H9 (cell line): Measurements from ENCODE around the gene RNF17. TPM values are rescaled to one million over a fixed set of nuclear protein-coding genes. Genes with fewer than 3 reads are reported as not detected.
"Not testable (repeated sequence)": the region's sequence is repeated elsewhere in the genome, so short reads cannot be mapped to it uniquely, and the experiment has no call there.

ENCODE experiments used
- DNase-seq: peaks from one replicate; pipeline ENCODE4 v3.0.0-alpha.2; 2017
- H2AFZ ChIP-seq: one replicate; pipeline ENCODE4 v1.6.1; 2013; ENCODE audit warnings: mild to moderate bottlenecking, low read length, control low read depth, moderate library complexity
- H2AK5ac ChIP-seq: 2 replicates; pipeline ENCODE4 v1.6.1; 2013; ENCODE audit warnings: low read length, control low read depth, mixed read lengths; ENCODE audit not compliant: insufficient read length
- H2BK120ac ChIP-seq: one replicate; pipeline ENCODE4 v1.6.1; 2013; ENCODE audit warnings: low read depth, mild to moderate bottlenecking, low read length, control low read depth, inconsistent platforms; ENCODE audit not compliant: poor library complexity, severe bottlenecking
- H2BK12ac ChIP-seq: 2 replicates; pipeline ENCODE4 v1.6.1; 2013; ENCODE audit warnings: low read length, control low read depth, mixed read lengths, low read depth; ENCODE audit not compliant: insufficient read length
- H2BK15ac ChIP-seq: 2 replicates; pipeline ENCODE4 v1.6.1; 2013; ENCODE audit warnings: low read depth, low read length, control low read depth
- H2BK20ac ChIP-seq: one replicate; pipeline ENCODE4 v1.6.1; 2013; ENCODE audit warnings: low read depth, mild to moderate bottlenecking, low read length, control low read depth, inconsistent platforms; ENCODE audit not compliant: poor library complexity, severe bottlenecking
- H2BK5ac ChIP-seq: 2 replicates; pipeline ENCODE4 v1.6.1; 2013; ENCODE audit warnings: low read length, control low read depth, mixed read lengths; ENCODE audit not compliant: insufficient read length
- H3K14ac ChIP-seq: 2 replicates; pipeline ENCODE4 v1.6.1; 2013; ENCODE audit warnings: low read length, control low read depth; ENCODE audit not compliant: insufficient read depth
- H3K18ac ChIP-seq: 2 replicates; pipeline ENCODE4 v1.6.1; 2013; ENCODE audit warnings: low read depth, mild to moderate bottlenecking, mixed read lengths, low read length, control low read depth; ENCODE audit not compliant: insufficient read length
- H3K23ac ChIP-seq: 2 replicates; pipeline ENCODE4 v1.6.1; 2013; ENCODE audit warnings: low read length, control low read depth, mixed read lengths, low read depth; ENCODE audit not compliant: insufficient read length
- H3K23me2 ChIP-seq: 2 replicates; pipeline ENCODE4 v1.6.1; 2013; ENCODE audit warnings: low read depth, mild to moderate bottlenecking, mixed read lengths, low read length, control low read depth; ENCODE audit not compliant: insufficient read length, poor library complexity, severe bottlenecking
- H3K27ac ChIP-seq: 2 replicates; pipeline ENCODE4 v1.5.1; 2013; ENCODE audit warnings: low read length, control low read depth, mixed read lengths, low read depth; ENCODE audit not compliant: insufficient read length
- H3K27me3 ChIP-seq: 2 replicates; pipeline ENCODE4 v1.6.1; 2013; ENCODE audit warnings: low read length, control low read depth, inconsistent platforms; ENCODE audit not compliant: insufficient read depth
- H3K4ac ChIP-seq: 2 replicates; pipeline ENCODE4 v1.6.1; 2013; ENCODE audit warnings: low read depth, mild to moderate bottlenecking, control low read depth, inconsistent platforms, low read length, moderate library complexity
- H3K4me1 ChIP-seq: 2 replicates; pipeline ENCODE4 v1.6.1; 2013; ENCODE audit warnings: low read length, control low read depth, inconsistent platforms; ENCODE audit not compliant: insufficient read depth
- H3K4me2 ChIP-seq: 2 replicates; pipeline ENCODE4 v1.6.1; 2013; ENCODE audit warnings: low read length, control low read depth, mixed read lengths; ENCODE audit not compliant: insufficient read length, insufficient read depth
- H3K56ac ChIP-seq: 2 replicates; pipeline ENCODE4 v1.6.1; 2013; ENCODE audit warnings: low read depth, mild to moderate bottlenecking, mixed read lengths, low read length, control low read depth; ENCODE audit not compliant: insufficient read length
- H3K79me1 ChIP-seq: 2 replicates; pipeline ENCODE4 v1.6.1; 2013; ENCODE audit warnings: low read depth, mild to moderate bottlenecking, moderate library complexity, low read length, control low read depth, inconsistent platforms; ENCODE audit not compliant: insufficient read depth, poor library complexity, severe bottlenecking
- H3K79me2 ChIP-seq: 2 replicates; pipeline ENCODE4 v1.6.1; 2013; ENCODE audit warnings: low read length, control low read depth, inconsistent platforms; ENCODE audit not compliant: insufficient read depth
- H3K9ac ChIP-seq: 2 replicates; pipeline ENCODE4 v1.6.1; 2013; ENCODE audit warnings: low read length, control low read depth, mixed read lengths; ENCODE audit not compliant: insufficient read length; ENCODE audit errors: extremely low read depth
- H3K9me3 ChIP-seq: one replicate; pipeline ENCODE4 v1.6.1; 2013; ENCODE audit warnings: low read depth, low read length, inconsistent platforms; ENCODE audit not compliant: control insufficient read depth
- H3T11ph ChIP-seq: one replicate; pipeline ENCODE4 v1.6.1; 2013; ENCODE audit warnings: mild to moderate bottlenecking, low read length, control low read depth, inconsistent platforms
- H4K20me1 ChIP-seq: one replicate; pipeline ENCODE4 v1.6.1; 2013; ENCODE audit not compliant: control insufficient read depth, insufficient read length, insufficient read depth
- H4K5ac ChIP-seq: 2 replicates; pipeline ENCODE4 v1.6.1; 2013; ENCODE audit warnings: low read depth, mild to moderate bottlenecking, mixed read lengths, low read length, control low read depth; ENCODE audit not compliant: insufficient read length
- H4K8ac ChIP-seq: replicated peaks from 2 replicates; pipeline ENCODE4 v1.6.1; 2013; ENCODE audit warnings: low read length, control low read depth, mixed read lengths, low read depth; ENCODE audit not compliant: insufficient read length
- H4K91ac ChIP-seq: 2 replicates; pipeline ENCODE4 v1.6.1; 2013; ENCODE audit warnings: low read depth, mild to moderate bottlenecking, moderate library complexity, mixed read lengths, low read length, control low read depth; ENCODE audit not compliant: insufficient read length
- H3K27ac Mint-ChIP-seq, 3 experiments: 2 replicates in 2 of 3; 3 replicates in 1 of 3; pipeline ENCODE4 v1.8.0; 2020 to 2021; ENCODE audit warnings: mixed read lengths in 3 of 3, mild to moderate bottlenecking in 1 of 3, moderate library complexity in 1 of 3
- H3K27me3 Mint-ChIP-seq: 2 replicates; pipeline ENCODE4 v1.8.0; 2021; ENCODE audit warnings: low read depth, mild to moderate bottlenecking, moderate library complexity, mixed read lengths
- H3K36me3 Mint-ChIP-seq, 3 experiments: 2 replicates in 2 of 3; 3 replicates in 1 of 3; pipeline ENCODE4 v1.8.0; 2020 to 2021; ENCODE audit warnings: low read depth in 3 of 3, mixed read lengths in 3 of 3; ENCODE audit not compliant: insufficient read depth in 1 of 3
- H3K4me1 Mint-ChIP-seq, 2 experiments: 2 replicates each; pipeline ENCODE4 v1.8.0; 2020; ENCODE audit warnings: mixed read lengths in 2 of 2
- H3K4me3 Mint-ChIP-seq, 2 experiments: 2 replicates in 1 of 2; 3 replicates in 1 of 2; pipeline ENCODE4 v1.8.0; 2020 to 2021; ENCODE audit warnings: mild to moderate bottlenecking in 2 of 2, mixed read lengths in 2 of 2, moderate library complexity in 1 of 2
- H3K9me3 Mint-ChIP-seq, 2 experiments: 2 replicates in 1 of 2; 3 replicates in 1 of 2; pipeline ENCODE4 v1.8.0; 2020; ENCODE audit warnings: mild to moderate bottlenecking in 2 of 2, mixed read lengths in 2 of 2, moderate library complexity in 1 of 2
- WGBS: extraction: QIAGEN DNeasy Blood & Tissue Kit; methylation state at CpG from one replicate; pipeline ENCODE4 v1.1.7; 2013; ENCODE audit warnings: missing lambda C conversion rate, low lambda C conversion rate, mixed read lengths; ENCODE audit not compliant: insufficient read length; ENCODE audit errors: extremely low coverage; 5-methylcytosine and 5-hydroxymethylcytosine counted together
- total RNA-seq: library from RNA; stranded (reverse); gene quantifications from 2 replicates; pipeline ENCODE4 v1.2.1, GENCODE V29; 2021
- TF ChIP-seq, protein P1 (sequence below): fragments of 200-600 bp; sonication (generic); conservative IDR thresholded peaks from 3 replicates; pipeline ENCODE4 v1.8.0; 2021; ENCODE audit warnings: antibody characterized with exemption, mild to moderate bottlenecking

Gene RNF17
- total RNA-seq, 1 experiment from 2014 or later: not detected

DNA sequence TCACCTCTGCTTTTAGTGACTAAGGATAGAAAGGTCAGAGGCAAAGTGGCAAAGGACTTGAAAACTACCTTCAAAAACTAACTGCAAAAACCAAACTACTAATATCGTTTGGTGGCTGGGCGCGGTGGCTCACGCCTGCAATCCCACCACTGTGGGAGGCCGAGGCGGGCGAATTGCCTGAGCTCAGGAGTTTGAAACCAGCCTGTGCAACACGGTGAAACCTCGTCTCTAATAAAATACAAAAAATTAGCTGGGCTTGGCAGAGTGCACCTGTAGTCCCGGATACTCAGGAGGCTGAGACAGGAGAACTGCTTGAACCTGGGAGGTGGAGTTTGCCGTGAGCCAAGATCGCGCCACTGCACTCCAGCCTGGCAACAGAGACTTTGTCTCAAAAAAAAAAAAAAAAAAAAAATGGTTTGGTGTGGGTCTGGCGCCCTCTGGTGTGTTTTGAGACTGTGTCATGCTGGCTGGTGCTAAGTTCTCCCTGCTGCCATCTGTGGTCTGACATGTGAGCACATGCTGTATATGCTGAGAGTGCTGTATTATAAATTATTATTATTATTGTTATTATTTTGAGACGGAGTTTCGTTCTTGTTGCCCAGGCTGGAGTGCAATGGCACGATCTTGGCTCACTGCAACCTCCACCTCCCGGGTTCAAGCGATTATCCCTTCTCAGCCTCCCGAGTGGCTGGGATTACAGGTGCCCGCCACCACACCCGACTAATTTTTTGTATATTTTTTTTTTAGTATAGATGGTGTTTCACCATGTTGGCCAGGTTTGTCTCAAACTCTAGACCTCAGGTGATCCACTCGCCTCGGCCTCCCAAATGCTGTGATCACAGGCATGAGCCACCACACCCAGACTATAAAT lies 36.0 kb upstream of the RNF17 start:
- no peaks in the 10 kb centered on the region for H3K4me1 Mint-ChIP-seq
- no peaks in the 10 kb centered on the region for H3K79me1 ChIP-seq
- H2BK12ac ChIP-seq: no peak overlapping the region
- H2BK20ac ChIP-seq: no peak overlapping the region
- H3K9me3 ChIP-seq: no peaks in the 10 kb centered on the region
- H2AFZ ChIP-seq: no peak overlapping the region
- H2BK15ac ChIP-seq: no peak overlapping the region
- H4K5ac ChIP-seq: no peak overlapping the region
- H4K8ac ChIP-seq: no peak overlapping the region
- H3K18ac ChIP-seq: no peak overlapping the region
- no peak overlapping the region for H3K56ac ChIP-seq
- H4K20me1 ChIP-seq: no peaks in the 10 kb centered on the region
- H3K27me3 Mint-ChIP-seq: peaks cover 2% of the 10 kb centered on the region
- no peak overlapping the region for H3T11ph ChIP-seq
- H3K9me3 Mint-ChIP-seq: peaks cover 14 to 15% of the 10 kb centered on the region in 2 experiments
- no peaks in the 10 kb centered on the region for H3K23me2 ChIP-seq
- H3K36me3 Mint-ChIP-seq: peaks cover 0 to 6% (median 0%) of the 10 kb centered on the region in 3 experiments; a peak in 1 of 7 replicates
- no peak overlapping the region for H3K27ac ChIP-seq
- no peak overlapping the region for H3K23ac ChIP-seq
- H2BK5ac ChIP-seq: no peak overlapping the region
- no peak overlapping the region for H2AK5ac ChIP-seq
- H3K9ac ChIP-seq: no peak overlapping the region
- TF ChIP-seq, protein P1, sequence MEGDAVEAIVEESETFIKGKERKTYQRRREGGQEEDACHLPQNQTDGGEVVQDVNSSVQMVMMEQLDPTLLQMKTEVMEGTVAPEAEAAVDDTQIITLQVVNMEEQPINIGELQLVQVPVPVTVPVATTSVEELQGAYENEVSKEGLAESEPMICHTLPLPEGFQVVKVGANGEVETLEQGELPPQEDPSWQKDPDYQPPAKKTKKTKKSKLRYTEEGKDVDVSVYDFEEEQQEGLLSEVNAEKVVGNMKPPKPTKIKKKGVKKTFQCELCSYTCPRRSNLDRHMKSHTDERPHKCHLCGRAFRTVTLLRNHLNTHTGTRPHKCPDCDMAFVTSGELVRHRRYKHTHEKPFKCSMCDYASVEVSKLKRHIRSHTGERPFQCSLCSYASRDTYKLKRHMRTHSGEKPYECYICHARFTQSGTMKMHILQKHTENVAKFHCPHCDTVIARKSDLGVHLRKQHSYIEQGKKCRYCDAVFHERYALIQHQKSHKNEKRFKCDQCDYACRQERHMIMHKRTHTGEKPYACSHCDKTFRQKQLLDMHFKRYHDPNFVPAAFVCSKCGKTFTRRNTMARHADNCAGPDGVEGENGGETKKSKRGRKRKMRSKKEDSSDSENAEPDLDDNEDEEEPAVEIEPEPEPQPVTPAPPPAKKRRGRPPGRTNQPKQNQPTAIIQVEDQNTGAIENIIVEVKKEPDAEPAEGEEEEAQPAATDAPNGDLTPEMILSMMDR: peak; percentile 89
- H3K4ac ChIP-seq: no peak overlapping the region
- H4K91ac ChIP-seq: no peak overlapping the region
- peak; percentile 81 for DNase-seq
- no peaks in the 10 kb centered on the region for H3K4me1 ChIP-seq
- H3K79me2 ChIP-seq: no peaks in the 10 kb centered on the region
- no peak overlapping the region for H3K4me3 Mint-ChIP-seq
- no CpG with 5 or more reads among the region's 24 CpGs for WGBS
- H3K27ac Mint-ChIP-seq: no peak overlapping the region
- H2BK120ac ChIP-seq: no peak overlapping the region
- no peaks in the 10 kb centered on the region for H3K27me3 ChIP-seq
- no peak overlapping the region for H3K14ac ChIP-seq
- H3K4me2 ChIP-seq: no peak overlapping the region

DNA sequence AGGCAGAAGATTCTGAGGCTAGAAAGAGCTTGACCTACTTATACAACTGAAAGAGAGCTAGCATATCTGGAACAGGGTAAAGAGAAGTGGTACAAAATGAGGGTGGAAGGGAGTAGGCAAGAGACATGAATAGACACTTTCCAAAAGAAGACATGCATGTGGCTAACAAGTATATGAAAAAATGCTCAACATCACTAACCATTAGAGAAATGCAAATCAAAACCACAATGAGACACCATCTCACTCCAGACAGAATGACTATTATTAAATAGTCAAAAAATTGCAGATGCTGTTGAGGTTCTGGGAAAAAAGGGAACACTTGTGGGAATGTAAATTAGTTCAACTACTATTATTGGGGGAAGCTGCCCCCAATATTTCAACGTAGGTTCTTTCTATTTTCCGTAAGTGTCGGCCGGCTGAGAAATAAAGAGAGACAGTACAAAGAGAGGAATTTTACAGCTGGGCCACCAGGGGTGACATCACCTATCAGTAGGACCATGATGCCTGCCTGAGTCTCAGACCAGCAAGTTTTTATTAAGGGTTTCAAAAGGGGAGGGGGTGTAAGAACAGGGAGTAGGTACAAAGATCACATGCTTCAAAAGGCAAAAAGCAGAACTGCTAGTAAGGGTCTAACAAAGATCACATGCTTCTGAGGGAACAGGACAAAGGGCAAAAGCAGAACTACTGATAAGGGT lies 32.9 kb upstream of the RNF17 start:
- not testable (repeated sequence) for H2BK15ac ChIP-seq, H3K4me1 Mint-ChIP-seq, H2AFZ ChIP-seq, H3K27me3 ChIP-seq, H2BK20ac ChIP-seq, H4K5ac ChIP-seq, H4K8ac ChIP-seq, H3K4me1 ChIP-seq, H3K79me1 ChIP-seq, H2AK5ac ChIP-seq, H3K23ac ChIP-seq, H3K79me2 ChIP-seq, H4K20me1 ChIP-seq, H3K9me3 ChIP-seq, H3K36me3 Mint-ChIP-seq, H2BK120ac ChIP-seq, H3K56ac ChIP-seq, H2BK5ac ChIP-seq, H3K27ac Mint-ChIP-seq, H3K9ac ChIP-seq, DNase-seq, H3K4ac ChIP-seq, H3K27ac ChIP-seq, H3K14ac ChIP-seq, H3K4me3 Mint-ChIP-seq, H3K27me3 Mint-ChIP-seq, H4K91ac ChIP-seq, H3T11ph ChIP-seq, H2BK12ac ChIP-seq, H3K4me2 ChIP-seq, H3K18ac ChIP-seq, H3K23me2 ChIP-seq
- H3K9me3 Mint-ChIP-seq: peaks cover 14 to 15% of the 10 kb centered on the region in 2 experiments
- WGBS: no CpG with 5 or more reads among the region's 4 CpGs
